GM19397 (cell line): ENCODE results near the gene CD4.
"Not testable (repeated sequence)": the region's sequence is repeated elsewhere in the genome, so short reads cannot be mapped to it uniquely, and the experiment has no call there.

ENCODE experiments used
- ATAC-seq: cut with Tn5 transposase; IDR thresholded peaks from one replicate; pipeline ENCODE4 v1.9.1; 2021; ENCODE audit warnings: mild to moderate bottlenecking, moderate library complexity; ENCODE audit not compliant: unreplicated experiment

The CD4 gene

GRCh38 chr12:6843118-6843902 is 54.0 kb downstream of the CD4 start:
- ATAC-seq, result no peak

DNA sequence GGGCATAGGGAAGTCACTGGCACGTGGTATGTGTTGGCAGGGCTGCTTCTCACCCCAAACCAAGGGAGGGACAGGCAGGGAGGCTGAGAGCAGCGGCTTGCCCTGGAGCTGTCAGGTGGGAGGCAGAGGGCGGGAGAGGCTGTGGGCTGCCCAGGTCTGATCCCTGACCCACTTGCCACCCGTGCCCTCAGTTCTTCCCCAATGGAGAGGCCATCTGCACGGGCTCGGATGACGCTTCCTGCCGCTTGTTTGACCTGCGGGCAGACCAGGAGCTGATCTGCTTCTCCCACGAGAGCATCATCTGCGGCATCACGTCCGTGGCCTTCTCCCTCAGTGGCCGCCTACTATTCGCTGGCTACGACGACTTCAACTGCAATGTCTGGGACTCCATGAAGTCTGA is 56.1 kb downstream of the CD4 start:
- ATAC-seq, result no peak

DNA sequence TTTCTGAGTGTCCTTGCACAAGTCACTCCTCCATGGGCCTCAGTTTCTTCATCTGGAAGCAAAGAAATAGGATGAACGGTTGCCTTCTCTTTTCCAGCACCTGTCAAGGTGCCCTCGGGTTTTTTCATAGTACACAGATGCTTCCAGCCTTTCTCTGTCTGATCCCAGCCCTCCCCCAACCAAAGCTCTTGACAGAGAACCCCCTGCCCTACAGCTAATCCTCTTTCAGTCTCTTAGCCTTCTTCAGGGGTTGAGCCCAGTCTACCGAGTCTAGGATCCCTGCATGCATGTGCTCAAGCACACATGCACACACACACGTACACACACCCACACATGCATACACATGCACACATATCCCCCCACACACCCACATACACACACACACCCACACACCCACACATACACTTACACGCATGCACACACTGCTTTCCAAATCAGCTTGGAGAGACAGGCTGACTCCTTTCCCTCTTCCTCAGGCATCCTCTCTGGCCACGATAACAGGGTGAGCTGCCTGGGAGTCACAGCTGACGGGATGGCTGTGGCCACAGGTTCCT is 57.1 kb downstream of the CD4 start:
- no peak for ATAC-seq

GRCh38 chr12:6847676-6848075 is 58.3 kb downstream of the CD4 start:
- ATAC-seq, result no peak

DNA sequence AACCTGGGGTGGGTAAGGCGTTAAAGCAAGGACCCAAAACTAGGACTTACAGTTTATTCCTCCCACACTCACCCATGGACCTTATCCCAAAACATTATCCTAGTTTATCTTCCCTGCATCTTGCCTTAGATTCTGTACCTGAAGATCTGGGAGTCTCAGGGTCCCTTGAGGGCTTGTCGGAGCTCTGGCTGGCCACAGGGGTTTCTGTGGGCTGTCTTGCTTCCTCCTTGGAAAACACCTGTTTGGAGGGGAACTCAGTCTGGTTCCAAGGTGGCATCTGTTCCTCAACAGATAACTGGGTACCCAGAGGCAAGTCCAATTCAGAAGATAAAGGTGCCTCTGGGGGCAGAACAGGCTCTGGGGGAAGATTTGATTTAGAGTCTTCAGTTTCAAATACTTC is 60.1 kb downstream of the CD4 start:
- ATAC-seq, result no peak

DNA sequence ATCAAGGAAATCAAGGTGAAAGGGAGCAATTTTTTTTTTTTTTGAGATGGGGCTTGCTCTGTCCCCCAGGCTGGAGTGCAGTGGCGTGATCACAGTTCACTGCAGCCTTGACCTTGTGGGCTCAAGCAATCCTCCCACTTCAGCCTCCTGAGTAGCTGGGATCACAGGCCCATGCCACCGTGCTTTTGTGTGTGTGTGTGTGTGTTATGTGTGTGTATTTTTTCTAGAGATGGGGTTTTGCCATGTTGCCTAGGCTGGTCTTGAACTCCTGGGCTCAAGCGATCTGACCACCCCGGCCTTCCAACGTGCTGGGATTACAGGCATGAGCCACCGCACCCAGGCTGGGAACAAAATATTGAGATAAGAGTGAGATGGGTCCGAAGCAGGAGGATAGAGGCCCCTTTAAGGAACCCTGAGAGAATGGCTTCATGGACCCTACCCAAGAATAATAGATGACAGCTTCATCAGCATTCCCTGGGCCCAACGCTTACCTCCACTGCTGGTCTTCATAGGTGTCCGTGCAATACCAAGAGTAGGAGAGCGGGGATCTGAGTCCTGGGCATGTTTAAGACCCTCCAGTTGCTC is 60.7 kb downstream of the CD4 start:
- ATAC-seq, result no peak

DNA sequence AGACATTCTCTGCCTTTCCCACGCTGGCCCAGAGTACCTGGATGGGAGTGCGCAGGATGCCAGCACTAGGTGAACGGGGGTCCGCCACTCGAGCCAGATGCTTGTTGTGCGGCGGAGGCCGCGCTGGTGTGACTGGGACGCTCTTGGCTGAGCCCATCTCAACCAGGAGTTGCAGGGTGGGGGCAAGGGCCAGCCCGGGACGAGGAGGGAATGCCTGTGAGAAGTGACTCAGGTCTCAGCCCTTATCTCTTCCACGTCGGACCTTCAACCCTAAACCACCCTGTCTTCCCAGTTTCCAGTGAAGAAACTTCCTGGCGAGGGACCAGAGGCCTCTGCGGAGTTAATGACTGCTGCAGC is 61.4 kb downstream of the CD4 start:
- ATAC-seq, result no peak

GRCh38 chr12:6851153-6851920 is 62.0 kb downstream of the CD4 start, which contains the start of gene CDCA3:
Gene CDCA3 (minus strand): TSS chr12:6851286. CDS start chr12:6850952, 334 bp downstream.
- peak; percentile 37 for ATAC-seq

GRCh38 chr12:6851921-6852650 is 62.8 kb downstream of the CD4 start, which contains the start of gene USP5:
Gene USP5 (plus strand): TSS chr12:6852150. CDS start chr12:6852180, 30 bp downstream.
- ATAC-seq, result peak; percentile 69

DNA sequence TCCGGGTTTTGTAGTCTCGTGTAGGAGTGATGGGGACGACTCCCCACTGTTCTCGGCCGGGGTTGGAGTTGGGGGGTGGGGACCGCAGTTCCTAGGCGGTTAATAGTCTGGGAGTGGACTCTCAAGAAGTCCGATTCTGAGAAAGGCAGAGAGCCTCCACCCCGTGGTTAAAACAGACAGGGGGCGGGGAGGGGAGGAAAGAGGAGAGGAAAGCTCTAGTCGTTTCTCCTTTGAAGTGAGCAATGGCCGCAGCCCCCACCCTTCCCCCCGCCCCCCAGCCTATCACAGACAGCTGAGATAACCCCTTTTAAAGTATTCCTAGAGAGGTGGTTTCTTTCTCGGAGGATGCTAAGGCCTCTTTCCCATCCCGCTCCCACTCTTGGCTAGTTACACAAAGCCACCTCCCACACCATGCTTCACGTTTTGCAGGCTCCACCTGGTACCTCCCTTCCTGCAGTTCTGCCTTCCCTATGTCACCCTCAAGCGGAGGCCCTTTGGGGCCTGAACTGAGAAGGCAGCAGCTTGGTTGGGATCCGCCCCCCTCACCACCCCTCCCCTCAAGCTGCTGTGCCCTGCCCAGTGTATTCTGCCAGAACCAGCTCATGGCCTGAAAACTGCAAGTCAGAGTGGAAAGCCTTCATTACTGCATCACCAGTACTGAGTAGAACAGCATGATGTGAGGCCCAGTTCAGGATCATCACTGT is 63.5 kb downstream of the CD4 start:
- ATAC-seq, result no peak

DNA sequence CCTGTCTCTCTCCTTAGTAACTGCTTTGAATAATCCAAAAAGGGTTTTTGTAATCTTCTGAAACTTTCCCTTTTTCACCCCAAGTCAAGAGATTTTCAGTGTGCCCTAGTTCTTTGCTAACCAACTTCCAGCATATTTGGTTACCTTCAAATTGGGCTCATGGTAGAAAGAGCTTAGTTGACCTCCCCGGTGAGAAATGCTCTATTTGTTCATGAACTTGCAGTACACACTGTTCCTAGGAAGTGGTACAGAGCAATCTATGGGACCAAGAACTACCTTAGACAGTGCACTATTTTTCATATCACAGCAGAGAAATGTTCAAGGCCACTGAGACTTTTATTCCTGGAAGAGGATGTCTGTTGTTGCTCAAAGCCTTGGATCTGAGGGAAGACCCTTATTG is 64.3 kb downstream of the CD4 start:
- no peak for ATAC-seq

DNA sequence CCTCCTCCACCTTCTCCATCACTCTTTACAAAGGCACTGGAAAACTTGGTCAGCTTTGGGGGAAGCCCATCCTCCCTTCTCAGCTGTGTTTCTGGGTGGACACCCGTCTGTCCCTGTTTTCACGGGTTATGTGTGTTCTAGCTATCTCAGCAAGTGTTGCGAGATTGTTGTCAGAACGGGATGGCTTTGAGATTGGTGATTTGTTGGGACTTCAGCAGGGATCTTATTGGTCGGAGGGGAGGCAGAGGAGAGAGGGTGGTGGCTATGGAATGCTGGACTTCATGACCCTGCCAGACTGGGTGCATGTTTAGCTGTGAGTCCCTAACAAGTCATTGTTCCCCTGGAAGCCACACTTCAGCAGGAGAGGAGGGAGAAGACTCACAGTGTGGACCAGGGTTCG is 64.7 kb downstream of the CD4 start:
- no peak for ATAC-seq

DNA sequence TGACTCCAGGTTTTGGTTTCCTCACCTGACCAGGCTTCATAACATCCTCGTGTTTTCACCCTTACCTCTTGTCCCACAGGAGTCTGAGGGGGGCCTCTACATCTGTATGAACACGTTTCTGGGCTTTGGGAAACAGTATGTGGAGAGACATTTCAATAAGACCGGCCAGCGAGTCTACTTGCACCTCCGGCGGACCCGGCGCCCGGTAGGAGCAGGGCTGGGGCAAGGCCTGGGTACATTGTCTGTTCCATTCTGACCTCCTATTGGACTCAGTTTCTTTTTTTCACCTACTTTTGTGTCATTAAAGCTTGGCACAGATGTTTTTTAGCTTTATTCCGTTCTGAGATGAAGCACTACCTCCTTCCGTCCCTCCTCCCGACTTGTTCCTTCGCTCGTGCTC is 66.0 kb downstream of the CD4 start:
- no peak for ATAC-seq

GRCh38 chr12:6858799-6859198 is 69.5 kb downstream of the CD4 start:
- no peak for ATAC-seq

GRCh38 chr12:6860116-6860515 is 70.8 kb downstream of the CD4 start:
- ATAC-seq, result no peak

GRCh38 chr12:6860942-6861341 is 71.6 kb downstream of the CD4 start:
- ATAC-seq, result no peak

- ATAC-seq, result no peak
These were observed 72.1 kb downstream of the CD4 start for GRCh38 chr12:6861391-6861790.

DNA sequence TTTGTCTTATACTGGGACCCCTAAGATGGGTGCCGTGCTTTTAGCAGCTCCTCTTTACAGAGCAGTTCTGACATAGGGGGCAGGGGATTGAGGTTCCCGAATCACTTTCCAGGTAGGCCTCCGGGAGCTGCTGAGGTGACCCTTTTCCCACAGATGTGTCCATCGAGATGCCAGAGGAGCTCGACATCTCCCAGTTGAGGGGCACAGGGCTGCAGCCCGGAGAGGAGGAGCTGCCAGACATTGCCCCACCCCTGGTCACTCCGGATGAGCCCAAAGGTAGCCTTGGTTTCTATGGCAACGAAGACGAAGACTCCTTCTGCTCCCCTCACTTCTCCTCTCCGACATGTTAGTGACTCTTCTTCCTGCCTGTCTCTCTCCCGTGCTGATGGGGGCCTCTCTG is 73.7 kb downstream of the CD4 start:
- ATAC-seq, result no peak

GRCh38 chr12:6863586-6864321 is 74.4 kb downstream of the CD4 start:
- ATAC-seq, result no peak

- not testable (repeated sequence) for ATAC-seq
These were observed 76.0 kb downstream of the CD4 start for GRCh38 chr12:6865307-6865706.
